Astrocyte of the cerebellum (primary cell): Measurements from ENCODE around the gene PEX6.
A peak's percentile ranks its signal among the peaks of the same experiment; 100 is the strongest.

Experiments
- DNase-seq: peaks from one replicate; pipeline ENCODE4 v3.0.0-alpha.2; 2011; ENCODE audit warnings: low read depth
- H3K4me3 ChIP-seq: 2 replicates; pipeline ENCODE4 v1.5.1; 2011; ENCODE audit warnings: mild to moderate bottlenecking, low read depth, low read length, moderate library complexity
- in situ Hi-C: cut with HindIII; loops from 2 replicates; pipeline ENCODE4 v1.10.0; 2017; ENCODE audit warnings: low sequenced_read_pairs
- TF ChIP-seq, protein P1 (sequence below): IDR thresholded peaks from 2 replicates; pipeline ENCODE4 v1.5.1; 2012; ENCODE audit warnings: low read length, low read depth, moderate library complexity, mild to moderate bottlenecking; ENCODE audit errors: missing control alignments

Gene PEX6, protein sequence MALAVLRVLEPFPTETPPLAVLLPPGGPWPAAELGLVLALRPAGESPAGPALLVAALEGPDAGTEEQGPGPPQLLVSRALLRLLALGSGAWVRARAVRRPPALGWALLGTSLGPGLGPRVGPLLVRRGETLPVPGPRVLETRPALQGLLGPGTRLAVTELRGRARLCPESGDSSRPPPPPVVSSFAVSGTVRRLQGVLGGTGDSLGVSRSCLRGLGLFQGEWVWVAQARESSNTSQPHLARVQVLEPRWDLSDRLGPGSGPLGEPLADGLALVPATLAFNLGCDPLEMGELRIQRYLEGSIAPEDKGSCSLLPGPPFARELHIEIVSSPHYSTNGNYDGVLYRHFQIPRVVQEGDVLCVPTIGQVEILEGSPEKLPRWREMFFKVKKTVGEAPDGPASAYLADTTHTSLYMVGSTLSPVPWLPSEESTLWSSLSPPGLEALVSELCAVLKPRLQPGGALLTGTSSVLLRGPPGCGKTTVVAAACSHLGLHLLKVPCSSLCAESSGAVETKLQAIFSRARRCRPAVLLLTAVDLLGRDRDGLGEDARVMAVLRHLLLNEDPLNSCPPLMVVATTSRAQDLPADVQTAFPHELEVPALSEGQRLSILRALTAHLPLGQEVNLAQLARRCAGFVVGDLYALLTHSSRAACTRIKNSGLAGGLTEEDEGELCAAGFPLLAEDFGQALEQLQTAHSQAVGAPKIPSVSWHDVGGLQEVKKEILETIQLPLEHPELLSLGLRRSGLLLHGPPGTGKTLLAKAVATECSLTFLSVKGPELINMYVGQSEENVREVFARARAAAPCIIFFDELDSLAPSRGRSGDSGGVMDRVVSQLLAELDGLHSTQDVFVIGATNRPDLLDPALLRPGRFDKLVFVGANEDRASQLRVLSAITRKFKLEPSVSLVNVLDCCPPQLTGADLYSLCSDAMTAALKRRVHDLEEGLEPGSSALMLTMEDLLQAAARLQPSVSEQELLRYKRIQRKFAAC

DNA sequence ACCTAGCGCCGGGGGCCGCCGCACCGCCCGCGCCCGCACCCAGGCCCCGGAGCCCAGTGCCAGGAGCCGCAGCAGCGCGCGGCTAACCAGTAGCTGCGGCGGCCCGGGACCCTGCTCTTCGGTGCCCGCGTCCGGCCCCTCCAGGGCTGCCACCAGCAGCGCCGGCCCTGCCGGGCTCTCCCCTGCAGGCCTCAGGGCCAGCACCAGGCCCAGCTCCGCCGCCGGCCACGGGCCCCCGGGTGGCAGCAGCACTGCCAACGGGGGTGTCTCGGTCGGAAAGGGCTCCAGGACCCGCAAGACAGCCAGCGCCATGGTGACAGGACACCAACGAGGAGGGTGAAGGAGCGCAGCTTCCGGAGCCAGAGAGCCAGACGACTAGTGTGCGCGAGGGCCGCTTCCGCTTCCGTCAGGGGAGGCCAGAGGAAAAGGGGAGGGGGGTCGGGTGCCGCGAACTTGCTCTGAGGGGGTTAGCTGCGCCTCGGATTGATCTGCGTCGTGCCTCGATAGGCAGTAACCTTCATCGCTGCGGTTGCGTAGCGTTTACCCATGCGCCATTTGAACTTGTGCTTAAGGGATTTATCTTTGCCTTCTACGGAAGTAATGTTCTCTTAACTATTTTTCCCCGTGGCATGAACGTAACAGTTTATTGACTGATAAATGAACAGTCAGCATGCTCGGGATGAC is at the start of gene PEX6:
PEX6 (minus strand) TSS at position 343 of the 684 bp plus-strand sequence; CDS start at position 312, 31 bp downstream.
- peak within 1 kb of the TSS; percentile 73 for H3K4me3 ChIP-seq
- DNase-seq = peak; percentile 35
- in situ Hi-C loops = no loop called here
- TF ChIP-seq, protein P1, sequence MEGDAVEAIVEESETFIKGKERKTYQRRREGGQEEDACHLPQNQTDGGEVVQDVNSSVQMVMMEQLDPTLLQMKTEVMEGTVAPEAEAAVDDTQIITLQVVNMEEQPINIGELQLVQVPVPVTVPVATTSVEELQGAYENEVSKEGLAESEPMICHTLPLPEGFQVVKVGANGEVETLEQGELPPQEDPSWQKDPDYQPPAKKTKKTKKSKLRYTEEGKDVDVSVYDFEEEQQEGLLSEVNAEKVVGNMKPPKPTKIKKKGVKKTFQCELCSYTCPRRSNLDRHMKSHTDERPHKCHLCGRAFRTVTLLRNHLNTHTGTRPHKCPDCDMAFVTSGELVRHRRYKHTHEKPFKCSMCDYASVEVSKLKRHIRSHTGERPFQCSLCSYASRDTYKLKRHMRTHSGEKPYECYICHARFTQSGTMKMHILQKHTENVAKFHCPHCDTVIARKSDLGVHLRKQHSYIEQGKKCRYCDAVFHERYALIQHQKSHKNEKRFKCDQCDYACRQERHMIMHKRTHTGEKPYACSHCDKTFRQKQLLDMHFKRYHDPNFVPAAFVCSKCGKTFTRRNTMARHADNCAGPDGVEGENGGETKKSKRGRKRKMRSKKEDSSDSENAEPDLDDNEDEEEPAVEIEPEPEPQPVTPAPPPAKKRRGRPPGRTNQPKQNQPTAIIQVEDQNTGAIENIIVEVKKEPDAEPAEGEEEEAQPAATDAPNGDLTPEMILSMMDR = no peak

DNA sequence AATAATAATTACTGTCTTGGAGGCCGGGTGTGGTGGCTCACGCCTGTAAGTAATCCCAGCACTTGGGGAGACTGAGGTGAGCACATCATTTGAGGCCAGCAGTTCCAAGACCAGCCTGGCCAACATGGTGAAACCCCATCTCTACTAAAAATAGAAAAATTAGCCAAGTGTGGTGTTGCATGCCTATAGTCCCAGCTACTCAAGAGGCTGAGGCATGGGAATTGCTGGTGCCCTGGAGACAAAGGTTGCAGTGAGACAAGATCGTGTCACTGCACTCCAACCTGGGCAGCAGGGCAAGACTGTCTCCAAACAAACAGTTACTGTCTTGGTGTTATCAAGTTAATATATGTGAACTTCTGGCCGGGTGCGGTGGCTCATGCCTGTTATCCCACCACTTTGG is 47.4 kb upstream of the PEX6 start:
- DNase-seq = no peak
- TF ChIP-seq, protein P1 = no peak
- in situ Hi-C loops = no loop called here
- H3K4me3 ChIP-seq = no peak overlapping the region

DNA sequence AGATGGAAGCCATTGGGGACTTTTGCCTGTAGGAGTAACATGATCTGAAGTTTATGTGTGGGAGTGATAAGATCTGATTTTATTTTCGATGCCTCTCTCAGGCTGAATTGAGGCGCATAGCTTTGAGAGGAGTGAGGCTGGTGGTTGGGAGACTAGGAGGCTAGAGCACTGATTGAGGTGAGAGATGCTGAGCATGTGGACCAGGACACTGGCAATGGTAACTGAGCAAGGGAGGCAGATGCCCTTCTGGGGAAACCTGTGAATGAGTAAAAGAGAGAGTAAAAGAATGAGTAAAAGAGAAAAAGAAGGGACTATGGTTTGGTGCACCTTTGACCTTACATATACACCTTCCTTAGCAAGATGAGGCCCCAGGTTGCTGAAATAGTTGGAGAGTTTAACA is 45.5 kb upstream of the PEX6 start:
- in situ Hi-C loops = no loop called here

DNA sequence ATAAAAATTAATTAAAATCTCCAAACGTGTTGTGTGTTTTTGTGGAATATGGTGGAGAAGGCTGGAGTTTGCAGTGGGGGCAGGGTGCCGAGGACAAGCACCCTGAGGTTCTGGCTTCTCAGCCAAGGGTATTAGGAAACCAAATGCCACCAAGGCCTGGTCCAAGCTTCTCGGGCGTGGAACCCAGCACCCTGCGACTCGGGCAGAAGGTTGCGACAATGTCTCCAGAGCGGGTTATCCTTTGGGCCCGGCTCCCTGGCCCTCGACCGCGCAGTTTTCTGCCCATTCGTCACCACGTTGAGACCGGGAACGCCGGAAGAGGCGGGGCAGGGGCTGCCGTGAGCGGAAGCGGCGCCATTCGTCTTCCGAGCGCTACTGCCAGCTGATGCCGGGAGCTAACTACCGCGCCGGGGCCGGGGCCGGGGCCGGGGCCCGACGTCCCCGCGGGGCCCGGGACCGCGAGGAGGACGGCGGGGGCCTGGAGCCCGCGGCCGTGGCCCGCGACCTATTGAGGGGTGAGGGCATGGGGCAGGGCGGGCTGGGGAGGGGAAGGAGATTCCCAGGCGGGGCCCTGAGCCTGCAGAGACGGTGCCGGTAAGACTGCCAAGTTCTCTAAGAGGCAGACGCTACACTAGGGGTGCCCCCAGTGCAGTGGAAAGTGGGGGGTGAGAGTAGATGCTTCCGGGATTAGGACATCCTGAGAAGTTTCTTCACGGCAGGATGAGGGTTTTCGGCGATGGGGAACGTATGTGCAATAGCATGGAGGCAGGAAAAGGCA is 42.5 kb upstream of the PEX6 start, which contains the start of gene RRP36:
RRP36 (plus strand) TSS at position 354 of the 778 bp plus-strand sequence; CDS start at position 386, 32 bp downstream.
- in situ Hi-C loops = no loop called here
- H3K4me3 ChIP-seq = peak within 1 kb of the TSS; percentile 81
- TF ChIP-seq, protein P1 = no peak
- no peak for DNase-seq

More for the DNA sequence above, 45.5 kb upstream of the PEX6 start:
- H3K4me3 ChIP-seq = no peak overlapping the region
- DNase-seq = no peak
- TF ChIP-seq, protein P1 = no peak

DNA sequence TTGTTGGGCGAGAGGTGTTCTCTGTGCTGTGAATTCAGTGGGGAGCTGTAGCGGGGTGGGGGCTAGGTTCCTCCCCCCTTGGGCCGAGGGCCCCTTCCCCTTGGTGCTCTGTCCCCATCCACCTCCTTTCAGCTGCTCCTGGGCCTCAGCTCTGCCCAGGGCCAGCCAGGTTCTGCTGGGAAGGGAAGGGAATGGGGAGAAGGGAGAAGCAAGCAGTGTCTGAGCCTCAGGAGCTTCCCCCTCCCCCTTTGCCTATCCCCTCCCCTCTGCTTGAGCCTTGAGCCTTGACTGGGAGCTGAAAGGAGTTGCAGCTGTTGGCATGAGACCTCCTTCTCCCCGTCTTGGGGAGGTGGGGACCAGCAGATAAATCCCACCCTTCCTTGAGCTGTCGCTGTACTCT is 41.9 kb upstream of the PEX6 start:
- TF ChIP-seq, protein P1 = no peak
- H3K4me3 ChIP-seq = peak overlapping the region; percentile 81
- DNase-seq = no peak
- in situ Hi-C loops = no loop called here
